CD14-positive monocyte (primary cell): ENCODE measurements around the gene ZNF277. TPM values are rescaled to one million over a fixed set of nuclear protein-coding genes. Genes with fewer than 3 reads are reported as not detected.

Experiments used
- DNase-seq, 3 donors: peaks; one replicate each; pipeline ENCODE4 v3.0.0-alpha.2; 2011 to 2022
- H2AFZ ChIP-seq: 2 replicates; pipeline ENCODE4 v1.6.0; 2012; ENCODE audit warnings: mild to moderate bottlenecking, low read depth, low read length, inconsistent platforms; ENCODE audit not compliant: insufficient read depth, poor library complexity, severe bottlenecking
- H3K27ac ChIP-seq, 2 donors: 1 replicate in 1 of 2; 2 replicates in 1 of 2; pipeline ENCODE4 v1.5.1; 2012 to 2013; ENCODE audit warnings: low read length in 2 of 2, control low read depth in 1 of 2, inconsistent platforms in 1 of 2, low read depth in 1 of 2, mild to moderate bottlenecking in 1 of 2
- H3K27me3 ChIP-seq, 2 donors: one replicate each; pipeline versions ENCODE4 v1.6.0 to v1.6.1; 2011 to 2013; ENCODE audit warnings: low read length in 2 of 2; ENCODE audit not compliant: control insufficient read depth in 2 of 2, insufficient read depth in 2 of 2
- H3K36me3 ChIP-seq, 2 donors: replicated peaks in 1 of 2; 1 replicate in 1 of 2; 2 replicates in 1 of 2; pipeline versions ENCODE4 v1.5.1 to v1.6.1; 2012 to 2013; ENCODE audit warnings: low read length in 2 of 2, control low read depth in 1 of 2, inconsistent platforms in 1 of 2, mild to moderate bottlenecking in 1 of 2; ENCODE audit not compliant: insufficient read depth in 2 of 2, control insufficient read depth in 1 of 2
- H3K4me1 ChIP-seq, 2 donors: 1 replicate in 1 of 2; 2 replicates in 1 of 2; pipeline versions ENCODE4 v1.5.1 to v1.6.1; 2012 to 2013; ENCODE audit warnings: low read length in 2 of 2, control low read depth in 1 of 2, inconsistent platforms in 1 of 2, mild to moderate bottlenecking in 1 of 2, moderate library complexity in 1 of 2; ENCODE audit not compliant: insufficient read depth in 2 of 2, control insufficient read depth in 1 of 2
- H3K4me2 ChIP-seq: replicated peaks from 2 replicates; pipeline ENCODE3; 2012; ENCODE audit warnings: low read length, moderate library complexity, mild to moderate bottlenecking; ENCODE audit not compliant: poor library complexity, severe bottlenecking; ENCODE audit errors: extremely low read depth
- H3K4me3 ChIP-seq, 3 experiments: fragments of 200-600 bp in 1 of 3; sonication (generic) in 1 of 3; replicated peaks in 1 of 3; 1 replicate in 2 of 3; 2 replicates in 1 of 3; pipeline ENCODE4 v1.5.1; 2011 to 2013; ENCODE audit warnings: low read length in 3 of 3, mild to moderate bottlenecking in 3 of 3, control low read depth in 2 of 3, low read depth in 2 of 3, inconsistent platforms in 1 of 3, moderate library complexity in 1 of 3
- H3K79me2 ChIP-seq: 2 replicates; pipeline ENCODE4 v1.6.0; 2012; ENCODE audit warnings: mild to moderate bottlenecking, control low read depth, inconsistent platforms, low read length, moderate library complexity; ENCODE audit not compliant: insufficient read depth
- H3K9ac ChIP-seq: 2 replicates; pipeline ENCODE4 v1.6.0; 2017; ENCODE audit warnings: low read length, mild to moderate bottlenecking; ENCODE audit not compliant: insufficient read depth, poor library complexity, severe bottlenecking
- H3K9me3 ChIP-seq, 2 donors: replicated peaks in 1 of 2; 1 replicate in 1 of 2; 2 replicates in 1 of 2; pipeline versions ENCODE4 v1.5.1 to v1.6.1; 2012 to 2013; ENCODE audit warnings: low read length in 2 of 2, control low read depth in 1 of 2; ENCODE audit not compliant: control insufficient read depth in 1 of 2, insufficient read depth in 1 of 2
- H4K20me1 ChIP-seq: 2 replicates; pipeline ENCODE4 v1.6.0; 2012; ENCODE audit warnings: mild to moderate bottlenecking, low read length, control low read depth, moderate library complexity; ENCODE audit not compliant: insufficient read depth
- H3K27ac Mint-ChIP-seq, 7 donors: one replicate each; pipeline ENCODE4 v1.8.0; 2020; ENCODE audit warnings: mild to moderate bottlenecking in 7 of 7, mixed read lengths in 7 of 7, moderate library complexity in 6 of 7, inconsistent platforms in 2 of 7
- H3K27me3 Mint-ChIP-seq, 3 donors: one replicate each; pipeline ENCODE4 v1.8.0; 2021 to 2022; ENCODE audit warnings: low read depth in 3 of 3, mild to moderate bottlenecking in 3 of 3, mixed read lengths in 3 of 3, moderate library complexity in 3 of 3, inconsistent platforms in 1 of 3
- H3K36me3 Mint-ChIP-seq, 2 donors: one replicate each; pipeline ENCODE4 v1.8.0; 2020; ENCODE audit warnings: mixed read lengths in 2 of 2, inconsistent platforms in 1 of 2, mild to moderate bottlenecking in 1 of 2
- H3K4me1 Mint-ChIP-seq: one replicate; pipeline ENCODE4 v1.8.0; 2020; ENCODE audit warnings: mild to moderate bottlenecking, mixed read lengths
- H3K4me3 Mint-ChIP-seq, 2 donors: one replicate each; pipeline ENCODE4 v1.8.0; 2020; ENCODE audit warnings: mild to moderate bottlenecking in 2 of 2, mixed read lengths in 2 of 2, moderate library complexity in 1 of 2
- H3K9me3 Mint-ChIP-seq, 7 donors: one replicate each; pipeline ENCODE4 v1.8.0; 2020 to 2022; ENCODE audit warnings: mixed read lengths in 7 of 7, mild to moderate bottlenecking in 6 of 7, moderate library complexity in 6 of 7, inconsistent platforms in 2 of 7
- WGBS: methylation state at CpG from one replicate; pipeline ENCODE4 v1.1.5; 2013; ENCODE audit warnings: missing lambda C conversion rate; ENCODE audit not compliant: insufficient coverage; 5-methylcytosine and 5-hydroxymethylcytosine counted together
- intact Hi-C, 2 donors: fragments of 100-400 bp; cut with micrococcal nuclease; formaldehyde crosslinking; loops; one replicate each; pipeline versions ENCODE4 v1.15.0 to v1.15.1; 2023
- polyA plus RNA-seq, 3 donors: library from polyadenylated mRNA; depleted of rRNA in 1 of 3; unstranded in 2 of 3; stranded (reverse) in 1 of 3; fragments of 300-500 nt in 2 of 3; fragments of >200 nt in 1 of 3; fragmentation: Illumina TruSeq in 2 of 3; gene quantifications; 1 replicate in 2 of 3; 2 replicates in 1 of 3; pipeline ENCODE4 v1.2.3, GENCODE V29; 2012 to 2021
- TF ChIP-seq, protein P1 (sequence below): fragments of 200-600 bp; IDR thresholded peaks from one replicate; pipeline ENCODE4 v1.8.0; 2022; ENCODE audit warnings: antibody characterized with exemption, mild to moderate bottlenecking

The ZNF277 gene
- polyA plus RNA-seq, 3 donors = 17.5 to 20.7 (median 20.0) TPM

DNA sequence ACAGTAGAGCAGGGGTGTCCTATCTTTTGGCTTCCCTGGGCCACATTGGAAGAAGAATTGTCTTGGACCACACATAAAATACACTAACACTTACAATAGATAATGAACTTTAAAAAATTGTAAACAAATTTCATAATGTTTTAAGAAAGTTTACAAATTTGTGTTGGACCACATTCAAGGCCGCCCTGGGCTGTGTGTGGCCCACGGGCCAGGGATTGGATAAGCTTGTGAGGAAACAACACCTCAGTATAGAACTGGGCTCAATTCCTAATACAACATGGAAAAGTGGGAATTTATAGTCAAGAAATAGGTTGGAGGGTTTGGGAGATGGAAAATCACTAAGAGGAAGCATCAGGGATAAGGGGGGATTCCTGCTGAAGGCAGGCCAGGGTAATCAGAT lies 17.7 kb downstream of the ZNF277 start:
- no peaks in the 10 kb centered on the region for H3K27me3 ChIP-seq
- H2AFZ ChIP-seq = no peak overlapping the region
- intact Hi-C loops = no loop called here
- peaks cover 63% of the 10 kb centered on the region for H4K20me1 ChIP-seq
- H3K27me3 Mint-ChIP-seq = no peaks in the 10 kb centered on the region
- WGBS = no CpG with 5 or more reads among the region's 2 CpGs
- no peak overlapping the region for H3K4me3 ChIP-seq
- H3K27ac Mint-ChIP-seq = no peak overlapping the region
- peaks cover 14 to 16% of the 10 kb centered on the region in 2 donors for H3K36me3 Mint-ChIP-seq
- H3K9ac ChIP-seq = no peak overlapping the region
- no peak overlapping the region for H3K4me3 Mint-ChIP-seq
- H3K36me3 ChIP-seq = no peaks in the 10 kb centered on the region
- peaks cover 41% of the 10 kb centered on the region for H3K79me2 ChIP-seq
- H3K9me3 ChIP-seq = peaks cover 0 to 7% of the 10 kb centered on the region in 2 donors
- no peaks in the 10 kb centered on the region for H3K4me1 ChIP-seq
- TF ChIP-seq, protein P1, sequence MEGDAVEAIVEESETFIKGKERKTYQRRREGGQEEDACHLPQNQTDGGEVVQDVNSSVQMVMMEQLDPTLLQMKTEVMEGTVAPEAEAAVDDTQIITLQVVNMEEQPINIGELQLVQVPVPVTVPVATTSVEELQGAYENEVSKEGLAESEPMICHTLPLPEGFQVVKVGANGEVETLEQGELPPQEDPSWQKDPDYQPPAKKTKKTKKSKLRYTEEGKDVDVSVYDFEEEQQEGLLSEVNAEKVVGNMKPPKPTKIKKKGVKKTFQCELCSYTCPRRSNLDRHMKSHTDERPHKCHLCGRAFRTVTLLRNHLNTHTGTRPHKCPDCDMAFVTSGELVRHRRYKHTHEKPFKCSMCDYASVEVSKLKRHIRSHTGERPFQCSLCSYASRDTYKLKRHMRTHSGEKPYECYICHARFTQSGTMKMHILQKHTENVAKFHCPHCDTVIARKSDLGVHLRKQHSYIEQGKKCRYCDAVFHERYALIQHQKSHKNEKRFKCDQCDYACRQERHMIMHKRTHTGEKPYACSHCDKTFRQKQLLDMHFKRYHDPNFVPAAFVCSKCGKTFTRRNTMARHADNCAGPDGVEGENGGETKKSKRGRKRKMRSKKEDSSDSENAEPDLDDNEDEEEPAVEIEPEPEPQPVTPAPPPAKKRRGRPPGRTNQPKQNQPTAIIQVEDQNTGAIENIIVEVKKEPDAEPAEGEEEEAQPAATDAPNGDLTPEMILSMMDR = no peak
- no peak overlapping the region for H3K27ac ChIP-seq
- no peaks in the 10 kb centered on the region for H3K4me1 Mint-ChIP-seq
- no peak overlapping the region for H3K4me2 ChIP-seq
- no peak for DNase-seq
- H3K9me3 Mint-ChIP-seq = peaks cover 2 to 11% (median 7%) of the 10 kb centered on the region in 7 donors

DNA sequence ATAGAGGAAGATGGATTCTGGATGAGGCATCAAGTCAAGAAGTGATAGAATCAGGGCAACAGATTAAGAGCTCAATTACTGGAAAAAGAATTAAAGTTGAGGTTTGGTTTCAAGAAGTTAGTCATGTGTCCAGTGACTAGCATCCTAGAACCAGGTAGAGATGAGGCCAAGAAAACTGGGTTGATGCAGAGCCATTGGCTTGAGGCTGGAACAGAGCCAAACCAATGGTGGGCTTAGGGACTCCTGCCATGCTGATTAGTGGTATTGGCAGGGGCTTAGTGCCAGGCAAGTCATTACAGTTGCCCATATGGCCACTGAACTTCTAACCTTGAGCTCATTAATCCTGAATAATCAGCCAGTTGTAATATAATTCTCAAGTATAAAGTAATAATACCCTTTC lies 18.5 kb downstream of the ZNF277 start:
- Mint-ChIP-seq H3K27me3 (no peaks in the 10 kb centered on the region), H3K27ac (no peak overlapping the region), H3K4me1 (no peaks in the 10 kb centered on the region), H3K9me3 (peaks cover 2 to 8% (median 7%) of the 10 kb centered on the region in 7 donors), H3K36me3 (peaks cover 14 to 16% of the 10 kb centered on the region in 2 donors), H3K4me3 (no peak overlapping the region)
- TF ChIP-seq, protein P1 = no peak
- no peaks in the 10 kb centered on the region for H3K4me1 ChIP-seq
- no peak overlapping the region for H3K27ac ChIP-seq
- H3K9me3 ChIP-seq = peaks cover 0 to 7% of the 10 kb centered on the region in 2 donors
- H3K36me3 ChIP-seq = no peaks in the 10 kb centered on the region
- H3K27me3 ChIP-seq = no peaks in the 10 kb centered on the region
- intact Hi-C loops = no loop called here
- peaks cover 37% of the 10 kb centered on the region for H3K79me2 ChIP-seq
- no peak for DNase-seq
- no peak overlapping the region for H3K4me2 ChIP-seq
- no peak overlapping the region for H3K9ac ChIP-seq
- no peak overlapping the region for H2AFZ ChIP-seq
- no peak overlapping the region for H3K4me3 ChIP-seq
- H4K20me1 ChIP-seq = peaks cover 64% of the 10 kb centered on the region
